Ovary (tissue), 9 donors: ENCODE results near the gene LRP1B. TPM values are rescaled to one million over a fixed set of nuclear protein-coding genes. Genes with fewer than 3 reads are reported as not detected.

ENCODE experiments used
- DNase-seq, 5 donors: peaks; one replicate each; pipeline ENCODE4 v3.0.0-alpha.2; 2019 to 2020
- H3K27ac ChIP-seq, 2 donors: fragments of 200-600 bp; one replicate each; pipeline versions ENCODE4 v1.5.1 to v1.8.0; 2019 to 2022
- H3K27me3 ChIP-seq: fragments of 200-600 bp; one replicate; pipeline ENCODE4 v1.8.0; 2022
- H3K36me3 ChIP-seq: fragments of 200-600 bp; sonication (generic); one replicate; pipeline ENCODE4 v1.5.1; 2019
- H3K4me1 ChIP-seq: one replicate; pipeline ENCODE4 v1.8.1; 2013; ENCODE audit warnings: mild to moderate bottlenecking, moderate library complexity; ENCODE audit not compliant: insufficient read depth
- H3K4me3 ChIP-seq: fragments of 200-600 bp; sonication (generic); one replicate; pipeline ENCODE4 v1.5.1; 2017
- H3K9me3 ChIP-seq, 2 donors: fragments of 200-600 bp in 1 of 2; sonication (generic) in 1 of 2; one replicate each; pipeline versions ENCODE4 v1.5.1 to v1.8.1; 2013 to 2019; ENCODE audit warnings: mild to moderate bottlenecking in 1 of 2, moderate library complexity in 1 of 2
- EP300 ChIP-seq: sonication (generic); formaldehyde crosslinking; IDR thresholded peaks from one replicate; pipeline ENCODE4 v1.6.1; 2017; ENCODE audit warnings: antibody characterized with exemption
- POLR2A ChIP-seq: fragments of 450-650 bp; IDR thresholded peaks from one replicate; pipeline ENCODE4 v1.6.1; 2017; ENCODE audit warnings: antibody characterized with exemption, mild to moderate bottlenecking, moderate library complexity
- WGBS, 3 donors: extraction: QIAGEN DNeasy Blood & Tissue Kit in 1 of 3; methylation state at CpG; one replicate each; pipeline versions ENCODE4 v1.1.5 to v1.1.7; 2013 to 2017; 5-methylcytosine and 5-hydroxymethylcytosine counted together
- intact Hi-C, 4 donors: fragments of 100-400 bp; cut with DNase I; formaldehyde crosslinking; loops; one replicate each; pipeline versions ENCODE4 v1.11.0 to v1.15.1; 2022 to 2023
- polyA plus RNA-seq, 2 donors: library from polyadenylated mRNA; stranded (reverse); fragments of 200-250 nt in 1 of 2; fragments of 350-450 nt in 1 of 2; fragmentation: Illumina TruSeq in 1 of 2; extraction: RNeasy Lipid Tissue Mini Kit (QIAGEN cat#74804) in 1 of 2; gene quantifications; one replicate each; pipeline ENCODE4 v1.2.3, GENCODE V29; 2013 to 2014
- total RNA-seq, 7 donors: library from RNA; depleted of rRNA in 2 of 7; stranded (reverse); fragments of >200 nt in 2 of 7; fragmentation: NEBNext Ultra II Directional in 3 of 7; extraction: Animal tissue kit (Norgen Biotek cat#: 25700) in 3 of 7; gene quantifications; one replicate each; pipeline versions ENCODE4 v1.1.0 to v1.2.4, GENCODE V29; 2016 to 2023
- TF ChIP-seq, protein P1 (sequence below), 3 donors: fragments of 450-650 bp in 2 of 3; fragments of 200-600 bp in 1 of 3; IDR thresholded peaks; one replicate each; pipeline versions ENCODE4 v1.5.1 to v1.8.0; 2016 to 2022; ENCODE audit warnings: antibody characterized with exemption in 3 of 3, mild to moderate bottlenecking in 1 of 3
- donor health status: DM: no; HTN: no; CAD: no; lungs with moderate emphysema.
- donor health status: DM: no; HTN: no; CAD: no.
- donor health status: Bipolar disorder and iron deficiency.
- donor health status: DM: yes; HTN: yes; CAD: no.
- donor health status: DM: no; HTN: no; CAD: no.
- donor health status: DM: yes; HTN: yes; CAD: no.

Gene LRP1B
- total and polyA plus RNA-seq, 9 donors: 0.08 to 2.6 (median 0.37) TPM

DNA sequence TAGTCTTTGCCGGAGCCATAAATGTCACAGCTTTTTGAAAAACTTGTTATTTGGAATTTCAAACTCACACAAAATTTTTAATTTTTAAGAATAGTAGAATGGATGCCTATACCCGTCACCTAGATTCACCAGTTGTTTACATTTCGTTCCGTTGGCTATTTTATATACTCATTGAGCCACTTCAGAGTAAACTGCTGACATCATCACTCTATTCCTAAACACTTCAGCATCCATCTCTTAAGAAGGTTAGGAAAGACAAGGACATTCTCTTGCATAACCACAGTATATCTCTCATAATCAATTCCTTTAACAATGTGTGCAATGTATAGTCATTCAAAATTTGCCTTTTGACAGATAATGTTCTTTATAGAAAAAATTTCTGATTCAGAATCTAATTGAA lies 1065.8 kb downstream of the LRP1B start:
- H3K27me3 ChIP-seq: no peaks in the 10 kb centered on the region
- no peak overlapping the region for H3K27ac ChIP-seq
- H3K9me3 ChIP-seq: no peaks in the 10 kb centered on the region
- no peaks in the 10 kb centered on the region for H3K36me3 ChIP-seq
- no peaks in the 10 kb centered on the region for H3K4me1 ChIP-seq
- H3K4me3 ChIP-seq: no peak overlapping the region
- intact Hi-C loops: no loop called here
- no peak for TF ChIP-seq EP300
- no peak for TF ChIP-seq POLR2A
- TF ChIP-seq, protein P1, sequence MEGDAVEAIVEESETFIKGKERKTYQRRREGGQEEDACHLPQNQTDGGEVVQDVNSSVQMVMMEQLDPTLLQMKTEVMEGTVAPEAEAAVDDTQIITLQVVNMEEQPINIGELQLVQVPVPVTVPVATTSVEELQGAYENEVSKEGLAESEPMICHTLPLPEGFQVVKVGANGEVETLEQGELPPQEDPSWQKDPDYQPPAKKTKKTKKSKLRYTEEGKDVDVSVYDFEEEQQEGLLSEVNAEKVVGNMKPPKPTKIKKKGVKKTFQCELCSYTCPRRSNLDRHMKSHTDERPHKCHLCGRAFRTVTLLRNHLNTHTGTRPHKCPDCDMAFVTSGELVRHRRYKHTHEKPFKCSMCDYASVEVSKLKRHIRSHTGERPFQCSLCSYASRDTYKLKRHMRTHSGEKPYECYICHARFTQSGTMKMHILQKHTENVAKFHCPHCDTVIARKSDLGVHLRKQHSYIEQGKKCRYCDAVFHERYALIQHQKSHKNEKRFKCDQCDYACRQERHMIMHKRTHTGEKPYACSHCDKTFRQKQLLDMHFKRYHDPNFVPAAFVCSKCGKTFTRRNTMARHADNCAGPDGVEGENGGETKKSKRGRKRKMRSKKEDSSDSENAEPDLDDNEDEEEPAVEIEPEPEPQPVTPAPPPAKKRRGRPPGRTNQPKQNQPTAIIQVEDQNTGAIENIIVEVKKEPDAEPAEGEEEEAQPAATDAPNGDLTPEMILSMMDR (IDR thresholded peaks at IDR 0.05): no peak
- DNase-seq: no peak
- 65 to 90% (median 78%) methylated on average over 4 of the region's 4 CpGs for WGBS, 3 donors

DNA sequence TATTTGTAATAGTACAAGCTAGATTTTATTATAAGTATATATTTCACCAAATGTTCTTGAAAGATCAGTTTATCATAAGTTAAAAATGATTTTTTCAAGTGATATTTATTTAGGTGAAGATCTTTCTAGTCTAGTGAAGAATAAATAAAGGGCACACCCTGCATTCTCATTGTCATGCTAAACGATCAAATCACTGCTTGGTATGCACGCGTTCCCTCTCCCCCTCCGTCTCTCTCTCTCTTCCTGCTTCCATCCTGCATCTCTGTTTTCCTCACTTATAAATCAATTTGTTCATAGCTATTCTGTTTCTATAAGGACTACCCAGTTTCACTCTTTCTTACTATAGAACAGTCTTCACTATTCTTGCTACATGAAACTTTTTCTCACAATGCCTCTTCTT lies 1067.4 kb downstream of the LRP1B start:
- Histone ChIP-seq H3K4me3 (no peak overlapping the region), H3K4me1 (no peaks in the 10 kb centered on the region), H3K27ac (no peak overlapping the region), H3K27me3 (no peaks in the 10 kb centered on the region), H3K36me3 (no peaks in the 10 kb centered on the region), H3K9me3 (no peaks in the 10 kb centered on the region)
- TF ChIP-seq POLR2A (no peak), EP300 (no peak)
- TF ChIP-seq, protein P1 (IDR thresholded peaks at IDR 0.05): no peak
- 73 to 84% (median 78%) methylated on average over 4 of the region's 4 CpGs for WGBS, 3 donors
- intact Hi-C loops: no loop called here
- DNase-seq: no peak

DNA sequence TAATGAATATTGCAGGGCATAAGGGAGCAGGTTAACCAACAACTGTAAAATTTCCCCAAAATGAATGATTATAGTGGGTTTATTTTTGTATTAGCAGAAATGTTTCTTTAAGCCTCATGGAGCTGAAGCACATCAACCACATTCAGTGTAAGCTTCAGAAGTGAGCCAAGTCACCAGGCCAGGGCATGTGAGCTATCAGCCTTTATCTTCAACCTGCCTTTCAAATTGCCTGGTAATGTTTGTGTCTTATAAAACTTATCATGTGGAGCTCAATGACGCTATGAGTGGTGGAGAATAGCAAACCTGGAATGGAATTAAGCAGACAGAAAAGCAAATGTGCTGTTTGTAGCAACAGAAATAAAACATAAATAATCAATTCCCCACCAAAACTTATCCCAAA lies 1068.4 kb downstream of the LRP1B start:
- H3K9me3 ChIP-seq: no peaks in the 10 kb centered on the region
- no peak for TF ChIP-seq POLR2A
- TF ChIP-seq EP300: no peak
- TF ChIP-seq, protein P1 (IDR thresholded peaks at IDR 0.05): no peak
- 29 to 51% (median 38%) methylated on average over 1 of the region's 1 CpG for WGBS, 3 donors
- H3K4me1 ChIP-seq: no peaks in the 10 kb centered on the region
- H3K27me3 ChIP-seq: no peaks in the 10 kb centered on the region
- H3K4me3 ChIP-seq: no peak overlapping the region
- no peaks in the 10 kb centered on the region for H3K36me3 ChIP-seq
- intact Hi-C loops: no loop called here
- H3K27ac ChIP-seq: no peak overlapping the region
- DNase-seq: no peak

DNA sequence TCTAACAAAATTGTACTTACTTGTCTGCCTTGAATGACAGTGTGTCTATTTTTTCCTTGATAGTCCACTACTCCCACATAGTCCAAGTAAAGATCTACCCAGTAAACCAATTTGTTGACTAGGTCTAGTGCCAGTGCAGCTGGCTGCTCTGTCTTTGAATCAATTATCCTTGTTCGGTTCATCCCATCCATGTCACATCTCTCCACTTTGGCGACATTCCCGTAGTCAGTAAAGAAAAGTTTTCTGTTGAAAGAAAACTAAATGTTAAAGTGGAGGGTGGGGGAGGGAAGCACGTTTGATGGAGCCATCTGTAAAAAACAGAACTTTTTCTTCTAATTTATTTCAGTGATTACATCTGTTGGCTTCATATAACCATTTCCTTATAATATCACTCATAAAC lies 1068.8 kb downstream of the LRP1B start:
- TF ChIP-seq EP300 (no peak), POLR2A (no peak)
- TF ChIP-seq, protein P1 (IDR thresholded peaks at IDR 0.05): no peak
- 76 to 78% (median 78%) methylated on average over 4 of the region's 4 CpGs for WGBS, 3 donors

More for the DNA sequence above, 1068.8 kb downstream of the LRP1B start:
- intact Hi-C loops: no loop called here
- no peak for DNase-seq
- no peaks in the 10 kb centered on the region for H3K4me1 ChIP-seq
- no peaks in the 10 kb centered on the region for H3K9me3 ChIP-seq
- no peaks in the 10 kb centered on the region for H3K27me3 ChIP-seq
- no peak overlapping the region for H3K4me3 ChIP-seq
- no peak overlapping the region for H3K27ac ChIP-seq
- no peaks in the 10 kb centered on the region for H3K36me3 ChIP-seq
